Posterior cingulate gyrus (tissue), 11 donors: ENCODE measurements around the gene ZBTB17.

Experiments
- DNase-seq, 10 donors: peaks; one replicate each; pipeline versions ENCODE4 v3.0.0 to v3.0.0-alpha.2; 2020 to 2021; ENCODE audit warnings: mixed read lengths in 3 of 10
- intact Hi-C: fragments of 100-400 bp; cut with DNase I; formaldehyde crosslinking; loops from one replicate; pipeline ENCODE4 v1.15.1; 2023

The ZBTB17 gene

GRCh38 chr1:15963968-15964648 lies 11.8 kb downstream of the ZBTB17 start:
- no peak for DNase-seq
- intact Hi-C loops, result no loop called here

- DNase-seq, result no peak
- intact Hi-C loops, result no loop called here
Observed at GRCh38 chr1:15963363-15963967, 12.4 kb downstream of the ZBTB17 start.

- intact Hi-C loops, result no loop called here
- DNase-seq, result no peak
Observed at GRCh38 chr1:15962671-15963362, 13.1 kb downstream of the ZBTB17 start.

- intact Hi-C loops, result no loop called here
- no peak for DNase-seq
Observed at GRCh38 chr1:15962176-15962575, 13.7 kb downstream of the ZBTB17 start.

GRCh38 chr1:15961492-15961891 lies 14.4 kb downstream of the ZBTB17 start:
- intact Hi-C loops, result no loop called here
- DNase-seq, result no peak

GRCh38 chr1:15960808-15961207 lies 15.1 kb downstream of the ZBTB17 start:
- intact Hi-C loops, result no loop called here
- DNase-seq, result no peak

- intact Hi-C loops, result no loop called here
Observed at GRCh38 chr1:15959827-15960446, 16.0 kb downstream of the ZBTB17 start.

GRCh38 chr1:15959424-15959823 lies 16.5 kb downstream of the ZBTB17 start:
- intact Hi-C loops, result no loop called here
- no peak for DNase-seq

More at GRCh38 chr1:15959827-15960446, 16.0 kb downstream of the ZBTB17 start:
- no peak for DNase-seq

GRCh38 chr1:15958793-15959192 lies 17.1 kb downstream of the ZBTB17 start:
- intact Hi-C loops, result no loop called here
- no peak for DNase-seq

GRCh38 chr1:15958111-15958510 lies 17.8 kb downstream of the ZBTB17 start:
- intact Hi-C loops, result no loop called here
- no peak for DNase-seq

GRCh38 chr1:15957221-15958095 lies 18.4 kb downstream of the ZBTB17 start:
- intact Hi-C loops, result no loop called here

GRCh38 chr1:15956150-15956549 lies 19.8 kb downstream of the ZBTB17 start:
- intact Hi-C loops, result no loop called here
- DNase-seq, result no peak

More at GRCh38 chr1:15957221-15958095, 18.4 kb downstream of the ZBTB17 start:
- no peak for DNase-seq

GRCh38 chr1:15955552-15955951 lies 20.3 kb downstream of the ZBTB17 start:
- intact Hi-C loops, result no loop called here
- DNase-seq, result no peak

- intact Hi-C loops, result no loop called here
- no peak for DNase-seq
Observed at GRCh38 chr1:15954316-15954715, 21.6 kb downstream of the ZBTB17 start.

GRCh38 chr1:15953791-15954241 lies 22.1 kb downstream of the ZBTB17 start:
- intact Hi-C loops, result no loop called here

GRCh38 chr1:15953294-15953771 lies 22.6 kb downstream of the ZBTB17 start:
- DNase-seq, result peak in 1 of 10 donors; percentile 82
- intact Hi-C loops, result no loop called here

More at GRCh38 chr1:15953791-15954241, 22.1 kb downstream of the ZBTB17 start:
- no peak for DNase-seq

GRCh38 chr1:15952317-15953258 lies 23.3 kb downstream of the ZBTB17 start:
- no peak for DNase-seq
- intact Hi-C loops, result no loop called here

GRCh38 chr1:15951341-15952153 lies 24.4 kb downstream of the ZBTB17 start:
- intact Hi-C loops, result no loop called here
- DNase-seq, result no peak
